Sigmoid colon (tissue), 4 donors: ENCODE data around the gene GCH1.

Experiments used
- EP300 ChIP-seq, 4 donors: sonication (generic); formaldehyde crosslinking; IDR thresholded peaks; one replicate each; pipeline ENCODE4 v1.6.1; 2017; ENCODE audit warnings: antibody characterized with exemption in 4 of 4
- TF ChIP-seq, protein P1 (sequence below), 4 experiments: fragments of 450-650 bp in 3 of 4; fragments of 200-600 bp in 1 of 4; IDR thresholded peaks; one replicate each; pipeline ENCODE4 v1.5.1; 2016 to 2019; ENCODE audit warnings: antibody characterized with exemption in 4 of 4, mild to moderate bottlenecking in 3 of 4, moderate library complexity in 2 of 4

DNA sequence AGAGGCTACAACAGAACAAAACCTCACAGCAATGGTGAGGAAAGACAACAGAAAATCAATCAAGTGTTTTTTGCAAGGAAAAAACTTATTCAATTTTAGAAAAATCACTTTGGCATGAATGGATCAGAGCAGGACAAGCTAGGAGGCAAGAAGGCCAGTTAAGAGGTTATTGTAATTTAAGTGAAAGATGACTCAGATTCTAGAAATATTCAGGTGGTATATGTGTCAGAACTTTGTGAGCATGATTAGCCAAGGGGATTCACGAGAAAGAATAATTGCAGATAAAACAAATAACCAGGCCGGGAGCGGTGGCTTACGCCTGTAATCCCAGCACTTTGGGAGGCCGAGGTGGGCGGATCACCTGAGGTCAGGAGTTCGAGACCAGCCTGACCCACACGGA is 12.7 kb downstream of the GCH1 start:
- TF ChIP-seq, protein P1, sequence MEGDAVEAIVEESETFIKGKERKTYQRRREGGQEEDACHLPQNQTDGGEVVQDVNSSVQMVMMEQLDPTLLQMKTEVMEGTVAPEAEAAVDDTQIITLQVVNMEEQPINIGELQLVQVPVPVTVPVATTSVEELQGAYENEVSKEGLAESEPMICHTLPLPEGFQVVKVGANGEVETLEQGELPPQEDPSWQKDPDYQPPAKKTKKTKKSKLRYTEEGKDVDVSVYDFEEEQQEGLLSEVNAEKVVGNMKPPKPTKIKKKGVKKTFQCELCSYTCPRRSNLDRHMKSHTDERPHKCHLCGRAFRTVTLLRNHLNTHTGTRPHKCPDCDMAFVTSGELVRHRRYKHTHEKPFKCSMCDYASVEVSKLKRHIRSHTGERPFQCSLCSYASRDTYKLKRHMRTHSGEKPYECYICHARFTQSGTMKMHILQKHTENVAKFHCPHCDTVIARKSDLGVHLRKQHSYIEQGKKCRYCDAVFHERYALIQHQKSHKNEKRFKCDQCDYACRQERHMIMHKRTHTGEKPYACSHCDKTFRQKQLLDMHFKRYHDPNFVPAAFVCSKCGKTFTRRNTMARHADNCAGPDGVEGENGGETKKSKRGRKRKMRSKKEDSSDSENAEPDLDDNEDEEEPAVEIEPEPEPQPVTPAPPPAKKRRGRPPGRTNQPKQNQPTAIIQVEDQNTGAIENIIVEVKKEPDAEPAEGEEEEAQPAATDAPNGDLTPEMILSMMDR (IDR thresholded peaks at IDR 0.05), result no peak
- no peak for TF ChIP-seq EP300 (IDR thresholded peaks at IDR 0.05)
